ENCODE results near the gene TSC22D1. TPM values are rescaled to one million over a fixed set of nuclear protein-coding genes. Genes with fewer than 3 reads are reported as not detected.

Gene TSC22D1
- total RNA-seq = 100 to 1,000 TPM in 2 of 3 donors, 10 to 100 TPM in 1; 74.2 to 235 (median 232) TPM

DNA sequence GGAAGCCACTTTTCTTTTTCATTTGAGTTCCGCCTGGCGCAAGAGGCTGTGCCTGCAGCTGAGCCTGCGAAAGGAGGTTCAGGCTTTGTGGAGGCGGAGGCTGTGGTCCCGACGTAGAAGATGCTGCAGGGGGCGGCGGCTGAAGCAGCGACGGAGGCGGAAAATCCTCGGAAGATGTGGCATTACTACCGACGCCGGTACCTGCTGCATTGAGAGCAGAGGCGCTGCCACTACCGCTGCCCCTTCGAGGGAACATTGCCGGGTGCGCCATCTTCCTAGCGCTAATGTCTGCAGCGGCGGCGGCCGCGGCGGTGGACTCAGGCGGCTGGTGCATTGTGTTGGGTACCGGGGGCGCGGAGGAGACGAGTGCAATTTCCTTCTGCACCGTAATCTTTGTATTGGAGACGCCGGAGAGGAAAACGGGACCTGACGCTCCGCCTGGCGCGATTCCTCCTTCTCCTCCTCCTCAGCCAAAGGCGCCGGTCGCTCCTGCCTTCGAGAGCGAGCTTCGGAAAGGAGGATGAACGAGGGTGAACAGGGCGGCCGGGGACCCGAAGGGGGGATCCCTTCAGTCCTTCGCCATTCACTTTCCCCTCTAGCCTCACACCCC lies at the start of gene TSC22D1:
Gene TSC22D1, minus strand, starts transcription at position 590 of the 610 bp plus-strand sequence. Its CDS starts 256 bp downstream, at position 334.
- TF ChIP-seq POLR2AphosphoS5 (IDR thresholded peaks at IDR 0.05) = no peak
- TF ChIP-seq, protein P1, sequence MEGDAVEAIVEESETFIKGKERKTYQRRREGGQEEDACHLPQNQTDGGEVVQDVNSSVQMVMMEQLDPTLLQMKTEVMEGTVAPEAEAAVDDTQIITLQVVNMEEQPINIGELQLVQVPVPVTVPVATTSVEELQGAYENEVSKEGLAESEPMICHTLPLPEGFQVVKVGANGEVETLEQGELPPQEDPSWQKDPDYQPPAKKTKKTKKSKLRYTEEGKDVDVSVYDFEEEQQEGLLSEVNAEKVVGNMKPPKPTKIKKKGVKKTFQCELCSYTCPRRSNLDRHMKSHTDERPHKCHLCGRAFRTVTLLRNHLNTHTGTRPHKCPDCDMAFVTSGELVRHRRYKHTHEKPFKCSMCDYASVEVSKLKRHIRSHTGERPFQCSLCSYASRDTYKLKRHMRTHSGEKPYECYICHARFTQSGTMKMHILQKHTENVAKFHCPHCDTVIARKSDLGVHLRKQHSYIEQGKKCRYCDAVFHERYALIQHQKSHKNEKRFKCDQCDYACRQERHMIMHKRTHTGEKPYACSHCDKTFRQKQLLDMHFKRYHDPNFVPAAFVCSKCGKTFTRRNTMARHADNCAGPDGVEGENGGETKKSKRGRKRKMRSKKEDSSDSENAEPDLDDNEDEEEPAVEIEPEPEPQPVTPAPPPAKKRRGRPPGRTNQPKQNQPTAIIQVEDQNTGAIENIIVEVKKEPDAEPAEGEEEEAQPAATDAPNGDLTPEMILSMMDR (IDR thresholded peaks at IDR 0.05) = no peak
- no peak for TF ChIP-seq POLR2A (IDR thresholded peaks at IDR 0.05)
- no peak for DNase-seq (ENCODE audit: low spot score in 2 of 2)
- no peaks in the 10 kb centered on the region for H3K9me3 ChIP-seq
- no peaks in the 10 kb centered on the region for H3K27me3 ChIP-seq
- H3K27ac ChIP-seq = peak within 1 kb of the TSS; percentile 97 to 99
- H3K4me3 ChIP-seq = peak within 1 kb of the TSS; percentile 86 to 95 (median 89)
- intact Hi-C loops (cut with DNase I; ENCODE audit: low total_unique reads) = no loop called here
- H3K36me3 ChIP-seq = no peaks in the 10 kb centered on the region
- H3K4me1 ChIP-seq = no peaks in the 10 kb centered on the region

DNA sequence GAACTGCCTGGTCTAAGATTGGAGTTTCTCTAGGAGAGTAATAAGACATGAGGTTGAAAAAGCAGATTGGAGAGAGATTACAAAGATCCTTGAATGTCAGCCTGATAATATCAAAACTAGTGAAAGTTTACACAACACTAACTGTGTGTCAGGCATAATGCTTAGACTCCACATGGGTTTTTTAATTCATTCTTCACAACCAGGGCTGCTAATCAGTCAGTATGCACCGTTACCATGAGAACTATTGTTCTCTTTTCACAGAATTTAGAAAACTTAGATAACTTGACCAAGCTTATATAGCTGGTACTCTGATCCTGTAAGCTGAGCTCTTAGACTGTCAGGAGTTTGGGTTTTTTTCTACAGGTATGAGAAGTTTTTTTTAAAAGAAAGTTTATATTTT lies 46.6 kb upstream of the TSC22D1 start:
- Histone ChIP-seq H3K4me1 (no peaks in the 10 kb centered on the region), H3K27ac (no peak overlapping the region), H3K27me3 (no peaks in the 10 kb centered on the region), H3K4me3 (no peak overlapping the region), H3K9me3 (no peaks in the 10 kb centered on the region), H3K36me3 (no peaks in the 10 kb centered on the region)
- DNase-seq (ENCODE audit: low spot score in 2 of 2) = no peak
- intact Hi-C loops (cut with DNase I; ENCODE audit: low total_unique reads) = no loop called here
- TF ChIP-seq POLR2A (IDR thresholded peaks at IDR 0.05) (no peak), POLR2AphosphoS5 (IDR thresholded peaks at IDR 0.05) (no peak)
- TF ChIP-seq, protein P1 (IDR thresholded peaks at IDR 0.05) = no peak

DNA sequence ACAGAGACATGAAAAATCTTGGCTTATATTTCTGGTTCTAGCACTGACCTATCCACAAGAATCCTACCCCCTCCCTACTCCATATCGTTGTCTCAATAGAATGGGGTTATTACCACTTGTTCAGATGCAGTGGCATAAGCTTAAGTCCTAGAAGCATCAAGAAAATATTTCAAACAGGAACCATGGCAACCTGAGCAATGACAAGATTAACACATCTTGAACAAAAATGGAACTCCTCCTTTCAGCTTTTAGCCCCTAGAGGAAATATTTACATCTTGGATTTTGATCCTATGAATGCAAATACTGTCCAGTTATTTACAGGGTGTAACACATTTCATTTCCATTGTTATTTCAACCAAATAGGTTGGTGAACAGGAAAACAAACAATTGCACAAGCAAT lies 46.1 kb upstream of the TSC22D1 start:
- Histone ChIP-seq H3K9me3 (no peaks in the 10 kb centered on the region), H3K27ac (no peak overlapping the region), H3K4me3 (no peak overlapping the region), H3K4me1 (no peaks in the 10 kb centered on the region), H3K27me3 (no peaks in the 10 kb centered on the region), H3K36me3 (no peaks in the 10 kb centered on the region)
- DNase-seq (ENCODE audit: low spot score in 2 of 2) = no peak
- intact Hi-C loops (cut with DNase I; ENCODE audit: low total_unique reads) = no loop called here
- no peak for TF ChIP-seq POLR2A (IDR thresholded peaks at IDR 0.05)
- TF ChIP-seq, protein P1 (IDR thresholded peaks at IDR 0.05) = no peak
- TF ChIP-seq POLR2AphosphoS5 (IDR thresholded peaks at IDR 0.05) = no peak

DNA sequence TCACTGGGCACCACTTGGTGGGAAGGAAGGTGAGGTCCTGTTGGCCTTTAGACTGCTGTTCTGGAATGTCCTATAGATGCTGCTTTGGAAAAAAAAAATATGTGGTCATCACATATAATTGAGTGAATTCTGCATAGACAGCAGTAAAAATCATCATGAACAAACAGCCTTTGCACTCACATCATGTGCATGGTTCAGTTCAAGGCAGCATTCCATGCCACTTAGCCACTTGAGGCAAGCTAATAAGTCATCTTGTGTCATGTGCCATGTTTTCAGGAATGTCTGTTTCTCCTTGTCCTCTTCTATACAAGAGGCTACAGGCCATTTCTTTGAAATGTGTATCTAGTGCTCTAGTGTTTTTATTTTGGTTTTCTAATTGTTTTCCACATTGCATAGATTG lies 43.9 kb upstream of the TSC22D1 start:
- Histone ChIP-seq H3K27me3 (no peaks in the 10 kb centered on the region), H3K36me3 (no peaks in the 10 kb centered on the region), H3K27ac (no peak overlapping the region), H3K4me3 (no peak overlapping the region), H3K9me3 (no peaks in the 10 kb centered on the region), H3K4me1 (no peaks in the 10 kb centered on the region)
- intact Hi-C loops (cut with DNase I; ENCODE audit: low total_unique reads) = no loop called here
- TF ChIP-seq, protein P1 (IDR thresholded peaks at IDR 0.05) = no peak
- TF ChIP-seq POLR2AphosphoS5 (IDR thresholded peaks at IDR 0.05) (no peak), POLR2A (IDR thresholded peaks at IDR 0.05) (no peak)
- no peak for DNase-seq (ENCODE audit: low spot score in 2 of 2)

DNA sequence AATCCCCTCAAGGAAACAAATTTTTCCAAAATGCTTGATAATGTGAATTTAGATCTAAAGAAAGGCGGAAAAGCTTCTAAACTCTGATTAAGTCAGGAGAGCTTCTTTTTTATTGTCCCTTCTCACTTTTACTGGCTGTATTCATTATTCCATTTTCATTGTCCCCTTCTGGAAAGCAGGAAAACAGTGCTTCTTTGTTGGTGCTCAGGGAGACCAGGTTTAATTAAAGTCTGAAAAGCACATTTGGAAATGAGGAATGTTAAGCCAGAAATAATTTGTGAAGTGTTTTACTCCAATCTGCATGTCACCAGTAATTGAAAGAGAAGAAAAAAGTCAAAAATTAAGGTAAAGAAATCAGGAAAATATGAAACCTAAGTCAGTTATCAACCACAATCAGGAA lies 43.5 kb upstream of the TSC22D1 start:
- TF ChIP-seq POLR2AphosphoS5 (IDR thresholded peaks at IDR 0.05) (no peak), POLR2A (IDR thresholded peaks at IDR 0.05) (no peak)
- TF ChIP-seq, protein P1 (IDR thresholded peaks at IDR 0.05) = no peak
- DNase-seq (ENCODE audit: low spot score in 2 of 2) = no peak
- intact Hi-C loops (cut with DNase I; ENCODE audit: low total_unique reads) = no loop called here

More for the DNA sequence above, 43.5 kb upstream of the TSC22D1 start:
- H3K27ac ChIP-seq = no peak overlapping the region
- H3K4me1 ChIP-seq = no peaks in the 10 kb centered on the region
- no peaks in the 10 kb centered on the region for H3K9me3 ChIP-seq
- no peaks in the 10 kb centered on the region for H3K27me3 ChIP-seq
- H3K36me3 ChIP-seq = no peaks in the 10 kb centered on the region
- no peak overlapping the region for H3K4me3 ChIP-seq
